ENCODE data around the gene SCYL3.
A peak's percentile ranks its signal among the peaks of the same experiment; 100 is the strongest.
"Not testable (repeated sequence)": the region's sequence is repeated elsewhere in the genome, so short reads cannot be mapped to it uniquely, and the experiment has no call there.

SCYL3 gene

DNA sequence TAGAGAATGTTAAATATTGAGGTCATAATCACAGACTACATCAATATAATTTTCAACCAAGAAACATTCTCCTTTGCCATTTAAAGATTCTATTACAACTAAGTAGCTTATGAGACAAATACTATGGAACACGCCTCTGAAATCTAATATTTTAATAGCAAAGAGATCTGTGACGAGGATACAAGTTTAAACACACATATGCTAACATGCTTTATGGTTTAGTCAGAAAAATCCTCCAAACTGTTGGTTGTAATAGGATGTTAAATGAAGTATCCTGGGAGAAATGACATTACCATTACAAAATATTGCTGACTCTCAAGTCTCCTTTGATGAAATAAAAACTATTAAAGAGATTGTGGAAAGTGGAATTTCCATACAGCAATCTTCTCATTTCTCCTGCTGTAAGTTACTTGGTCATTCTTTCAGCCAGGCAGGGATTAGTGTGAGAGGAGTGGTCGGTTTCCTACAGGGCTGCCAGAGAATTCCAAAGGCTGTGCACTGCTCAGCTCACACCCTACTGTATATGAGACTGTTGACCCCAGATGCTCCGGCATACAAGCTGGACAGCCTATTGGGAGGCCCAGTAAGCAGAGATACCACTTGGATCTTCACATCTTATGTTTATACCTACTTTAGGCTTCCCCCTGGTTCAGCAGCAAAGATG, 26.6 kb downstream of the SCYL3 start:
- DNase-seq, result peak; percentile 68

DNA sequence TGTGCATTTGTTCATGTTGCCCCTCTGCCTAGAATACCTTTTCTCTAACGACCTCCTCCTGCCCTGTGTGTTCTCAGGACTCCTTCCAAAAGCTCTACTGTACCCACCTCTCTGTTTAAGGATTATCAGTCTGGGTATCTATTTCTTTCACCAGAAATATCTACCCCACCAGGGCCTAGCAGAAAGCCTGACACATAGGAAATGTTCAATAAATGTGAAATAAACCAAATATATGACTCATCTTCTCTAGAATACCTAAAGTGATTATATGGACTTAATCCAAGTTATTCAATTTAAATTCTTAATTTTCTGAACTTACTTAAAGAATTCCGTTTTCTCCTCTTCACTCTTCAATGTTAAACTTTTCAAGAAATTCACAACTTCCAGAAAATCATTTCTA, 27.1 kb downstream of the SCYL3 start:
- no peak for DNase-seq

- DNase-seq, result not testable (repeated sequence)
These were observed 29.2 kb downstream of the SCYL3 start for GRCh38 chr1:169864531-169864930.

- no peak for DNase-seq
These were observed 32.9 kb downstream of the SCYL3 start for GRCh38 chr1:169860750-169861149.

DNA sequence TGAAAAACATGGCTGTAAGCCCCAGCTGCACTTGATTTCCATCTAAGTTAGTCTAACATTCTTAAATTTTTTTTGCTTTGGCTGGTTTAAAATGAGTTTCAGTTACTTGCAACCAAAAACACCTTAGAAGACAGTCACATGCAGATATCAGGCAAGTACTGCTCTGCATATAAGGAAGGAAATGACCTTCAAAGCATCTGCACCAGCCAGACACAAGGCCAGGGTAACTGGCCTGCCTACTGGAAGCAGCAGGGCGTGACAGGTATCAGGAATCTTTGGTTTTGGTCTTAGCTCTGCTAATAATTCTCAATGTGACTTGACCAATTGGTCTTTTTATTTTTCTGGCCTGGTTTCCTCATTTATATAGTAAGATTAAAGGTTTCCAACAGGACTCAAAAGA, 33.5 kb downstream of the SCYL3 start:
- DNase-seq, result no peak

- DNase-seq, result no peak
These were observed 34.7 kb downstream of the SCYL3 start for GRCh38 chr1:169859001-169859400.

GRCh38 chr1:169858467-169858866, 35.2 kb downstream of the SCYL3 start:
- DNase-seq, result no peak

GRCh38 chr1:169853341-169853740, 40.4 kb downstream of the SCYL3 start:
- DNase-seq, result peak; percentile 71

DNA sequence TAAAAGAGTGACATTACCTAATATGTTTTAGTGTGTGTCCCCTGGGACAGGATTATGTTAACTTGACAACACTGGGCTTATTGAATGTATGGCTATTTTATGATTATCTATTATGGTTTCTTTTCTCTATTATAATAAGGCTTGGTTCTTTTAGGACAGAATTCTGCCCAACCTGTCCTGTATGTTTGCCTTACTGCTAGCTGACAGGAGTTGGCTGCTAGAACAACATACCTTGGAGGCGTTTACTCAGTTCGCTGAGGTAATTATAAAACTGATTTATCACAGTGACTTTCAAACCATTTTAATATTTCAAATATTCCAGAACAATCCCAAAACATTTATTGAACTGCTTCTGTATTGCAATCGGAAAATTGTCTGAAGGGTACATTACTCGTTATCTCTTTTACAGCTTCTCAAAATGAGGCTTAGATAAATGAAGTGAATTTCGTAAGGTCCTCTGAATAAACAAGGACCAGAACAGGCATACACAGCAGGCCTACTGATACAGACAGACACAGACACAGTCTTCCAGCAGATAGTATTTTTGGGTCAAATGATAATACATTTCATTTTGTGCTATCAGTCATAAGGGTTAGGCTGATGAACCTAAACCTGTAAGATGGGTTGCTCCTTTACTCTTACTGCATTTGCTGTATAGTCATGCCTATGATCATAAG, 44.2 kb downstream of the SCYL3 start:
- no peak for DNase-seq

DNA sequence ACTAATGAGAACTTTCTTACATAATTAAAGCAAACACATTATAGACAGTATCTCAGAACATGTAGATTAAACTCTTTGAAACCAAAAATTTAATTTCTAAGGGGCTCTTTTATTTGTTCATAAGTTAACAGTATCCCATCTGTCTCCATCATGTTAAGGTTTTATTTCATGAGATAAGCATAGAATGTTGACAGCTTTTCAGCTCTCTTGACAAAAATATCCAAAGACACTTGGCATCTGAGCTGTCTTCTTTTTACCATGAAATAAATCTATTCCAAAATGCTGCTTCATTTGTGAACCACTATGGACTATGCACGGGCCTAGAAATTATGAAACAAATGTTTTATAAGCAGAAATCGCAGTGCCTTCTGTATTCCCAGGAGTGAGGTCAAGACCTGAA, 45.2 kb downstream of the SCYL3 start:
- DNase-seq, result no peak

DNA sequence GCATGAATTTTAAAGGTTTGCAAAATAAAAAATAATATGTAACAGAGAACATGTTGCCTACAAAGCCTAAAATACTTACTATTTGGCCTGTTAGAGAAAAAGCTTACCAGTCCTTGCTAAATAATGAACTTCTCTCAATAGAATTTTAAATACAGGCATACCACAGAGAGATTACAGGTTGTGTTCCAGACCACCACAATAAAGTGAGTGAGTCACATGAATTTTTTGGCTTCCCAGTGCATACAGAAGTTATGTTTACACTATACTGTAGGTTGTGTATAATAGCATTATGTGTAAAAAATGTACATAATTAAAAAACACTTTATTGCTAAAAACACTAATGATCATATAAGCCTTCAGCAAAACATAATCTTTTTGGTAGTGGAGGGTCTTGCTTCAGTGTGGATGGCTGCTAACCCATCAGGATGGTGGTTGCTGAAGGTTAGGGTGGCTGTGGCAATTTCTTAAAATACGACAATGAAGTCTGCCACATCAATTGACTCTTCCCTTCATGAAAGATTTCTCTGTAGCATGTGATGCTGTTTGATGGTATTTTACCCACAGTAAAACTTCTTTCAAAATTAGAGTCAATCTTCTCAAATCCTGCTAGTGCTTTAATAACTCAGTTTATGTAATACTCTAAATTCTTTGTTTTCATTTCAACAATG, 48.6 kb downstream of the SCYL3 start:
- no peak for DNase-seq

- DNase-seq, result no peak
These were observed 54.8 kb downstream of the SCYL3 start for GRCh38 chr1:169838942-169839341.

GRCh38 chr1:169836198-169836597, 57.5 kb downstream of the SCYL3 start:
- DNase-seq, result no peak

- no peak for DNase-seq
These were observed 58.0 kb downstream of the SCYL3 start for GRCh38 chr1:169835647-169836046.

- no peak for DNase-seq
These were observed 58.8 kb downstream of the SCYL3 start for GRCh38 chr1:169834869-169835268.

- DNase-seq, result no peak
These were observed 60.4 kb downstream of the SCYL3 start for GRCh38 chr1:169833179-169833901.

- DNase-seq, result no peak
These were observed 64.0 kb downstream of the SCYL3 start for GRCh38 chr1:169829671-169830070.

DNA sequence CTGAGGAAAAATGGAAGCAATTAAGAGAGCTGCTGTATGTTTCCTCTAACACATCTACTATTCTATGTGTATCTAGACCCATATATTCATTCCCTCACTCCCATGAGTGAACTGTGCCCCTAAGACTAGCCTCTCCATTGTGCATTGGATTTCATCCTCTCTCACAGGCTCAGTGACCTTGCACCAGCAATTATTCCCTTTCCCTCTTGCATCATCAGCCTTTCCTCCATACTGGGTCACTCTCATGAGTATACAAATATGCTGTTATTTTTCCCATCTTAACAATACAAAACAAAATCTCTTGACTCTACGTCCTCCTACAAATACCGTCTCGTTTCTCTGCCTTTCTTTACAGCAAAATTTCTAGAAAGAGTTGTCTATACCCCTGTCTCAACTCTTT, 69.5 kb downstream of the SCYL3 start:
- no peak for DNase-seq

GRCh38 chr1:169821500-169821899, 72.2 kb downstream of the SCYL3 start:
- DNase-seq, result no peak

GRCh38 chr1:169816617-169817016, 77.1 kb downstream of the SCYL3 start:
- no peak for DNase-seq

DNA sequence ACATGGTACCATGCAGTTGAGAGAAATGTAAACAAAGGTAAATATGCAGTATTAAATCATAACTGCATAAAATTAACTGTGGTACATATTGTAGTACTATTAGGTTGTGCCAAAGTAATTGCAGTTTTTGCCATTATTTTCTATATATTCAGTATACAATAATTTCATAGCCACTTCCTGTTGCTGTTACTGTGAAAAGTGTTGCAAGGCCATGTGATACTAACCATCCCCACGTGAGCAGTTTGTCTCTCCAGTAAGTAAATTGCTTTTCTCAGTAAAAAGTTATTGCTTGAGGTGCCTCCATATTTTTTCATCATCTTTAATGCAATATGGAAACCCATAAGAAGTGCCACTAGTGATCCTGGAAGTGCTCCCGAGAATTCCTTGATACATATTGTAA, 79.4 kb downstream of the SCYL3 start:
- DNase-seq, result no peak

- DNase-seq, result no peak
These were observed 81.6 kb downstream of the SCYL3 start for GRCh38 chr1:169812131-169812530.

GRCh38 chr1:169811418-169812035, 82.2 kb downstream of the SCYL3 start:
- DNase-seq, result not testable (repeated sequence)
